ENCODE data around the gene UBE2K.

UBE2K gene

GRCh38 chr4:39648827-39649558 lies 48.9 kb upstream of the UBE2K start (continued):
- TF ChIP-seq ZNF449 (tag by site-specific recombination; IDR thresholded peaks at IDR 0.05) (no peak), SP3 (tag by site-specific recombination; IDR thresholded peaks at IDR 0.05) (no peak), HOXA7 (CRISPR knock-in tag; IDR thresholded peaks at IDR 0.05; ENCODE audit: borderline replicate concordance) (no peak), ZNF280D (tag by site-specific recombination; IDR thresholded peaks at IDR 0.05) (no peak), AEBP2 (tag by site-specific recombination; IDR thresholded peaks at IDR 0.05; ENCODE audit: borderline replicate concordance) (no peak), ZNF747 (tag by site-specific recombination; IDR thresholded peaks at IDR 0.05) (no peak)

- H3K9me3 ChIP-seq (ENCODE audit: control insufficient read depth, insufficient read depth, low read depth, low read length): no peaks in the 10 kb centered on the region
- CTCF ChIA-PET: no interaction called here
- no peaks in the 10 kb centered on the region for H3K36me3 ChIP-seq (ENCODE audit: control insufficient read depth in 2 of 2, insufficient read depth in 1 of 2, low read length in 2 of 2)
- no peaks in the 10 kb centered on the region for H3K4me1 ChIP-seq (ENCODE audit: control insufficient read depth, insufficient read depth, low read length)
- POLR2A ChIA-PET: interaction anchor here (0.5 kb wide), 1 partner anchor 190 kb away, joined by 4 read pairs; no protein-coding TSS in a partner anchor
- no peak overlapping the region for H3K4me3 ChIP-seq (ENCODE audit: low read depth, low read length)
- no peak overlapping the region for H3K27ac ChIP-seq (ENCODE audit: extremely low read depth, low read depth, low read length)
- TF ChIP-seq ZNF776 (tag by site-specific recombination; IDR thresholded peaks at IDR 0.05; ENCODE audit: borderline replicate concordance) (no peak), ZNF792 (tag by site-specific recombination; IDR thresholded peaks at IDR 0.05) (no peak), ZNF501 (tag by site-specific recombination; IDR thresholded peaks at IDR 0.05) (no peak), PRDM4 (tag by site-specific recombination; IDR thresholded peaks at IDR 0.05) (no peak), ZFP37 (tag by site-specific recombination; IDR thresholded peaks at IDR 0.05) (no peak), REPIN1 (tag by site-specific recombination; IDR thresholded peaks at IDR 0.05; ENCODE audit: low read depth) (no peak), ZSCAN5A (tag by site-specific recombination; IDR thresholded peaks at IDR 0.05) (no peak), KLF17 (tag by site-specific recombination; IDR thresholded peaks at IDR 0.05) (no peak), ZNF175 (tag by site-specific recombination; IDR thresholded peaks at IDR 0.05) (no peak), MZF1 (tag by site-specific recombination; IDR thresholded peaks at IDR 0.05; ENCODE audit: borderline replicate concordance) (no peak), ZBTB1 (tag by site-specific recombination; IDR thresholded peaks at IDR 0.05) (no peak), ZNF404 (tag by site-specific recombination; IDR thresholded peaks at IDR 0.05) (no peak), ZBTB11 (tag by site-specific recombination; conservative IDR thresholded peaks at IDR 0.05; ENCODE audit: low read depth) (no peak)
These were observed 48.2 kb upstream of the UBE2K start for GRCh38 chr4:39649639-39650265.

Measured in HEK293 (cell line).